Spleen (tissue), 7 donors: ENCODE results near the gene TMEM255B.
"Not testable (repeated sequence)": the region's sequence is repeated elsewhere in the genome, so short reads cannot be mapped to it uniquely, and the experiment has no call there.

Source experiments
- POLR2A ChIP-seq, 3 donors: fragments of 450-650 bp; IDR thresholded peaks; one replicate each; pipeline ENCODE4 v1.5.1; 2017; ENCODE audit warnings: antibody characterized with exemption in 3 of 3, mild to moderate bottlenecking in 1 of 3
- POLR2AphosphoS5 ChIP-seq, 3 donors: sonication (generic); formaldehyde crosslinking; IDR thresholded peaks; one replicate each; pipeline ENCODE4 v1.5.1; 2017; ENCODE audit warnings: antibody characterized with exemption in 3 of 3
- TF ChIP-seq, protein P1 (sequence below), 11 experiments: fragments of 200-600 bp in 7 of 11; fragments of 450-650 bp in 4 of 11; sonication (generic) in 4 of 11; IDR thresholded peaks in 8 of 11; conservative IDR thresholded peaks in 3 of 11; 1 replicate in 7 of 11; 2 replicates in 4 of 11; pipeline versions ENCODE4 v1.4.0 to v1.8.0; 2016 to 2021; ENCODE audit warnings: antibody characterized with exemption in 11 of 11, inconsistent platforms in 4 of 11, mild to moderate bottlenecking in 1 of 11
- donor health status: DM: no; HTN: no; CAD: no; lungs with moderate emphysema.
- donor health status: DM: no; HTN: no; CAD: no.
- donor health status: DM: no; HTN: no; CAD: no.

DNA sequence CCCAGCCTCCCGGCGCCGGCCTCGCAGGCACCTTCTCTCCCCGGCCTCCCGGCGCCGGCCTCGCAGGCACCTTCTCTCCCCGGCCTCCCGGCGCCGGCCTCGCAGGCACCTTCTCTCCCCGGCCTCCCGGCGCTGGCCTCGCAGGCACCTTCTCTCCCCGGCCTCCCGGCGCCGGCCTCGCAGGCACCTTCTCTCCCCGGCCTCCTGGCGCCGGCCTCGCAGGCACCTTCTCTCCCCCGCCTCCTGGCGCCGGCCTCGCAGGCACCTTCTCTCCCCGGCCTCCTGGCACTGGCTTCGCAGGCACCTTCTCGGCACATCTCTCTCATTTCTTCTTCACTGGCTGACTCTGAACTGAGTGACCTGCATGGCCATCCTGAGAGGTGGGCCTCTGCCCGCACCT is 67.4 kb downstream of the TMEM255B start:
- TF ChIP-seq POLR2AphosphoS5, POLR2A (IDR thresholded peaks at IDR 0.05): not testable (repeated sequence)
- TF ChIP-seq, protein P1, sequence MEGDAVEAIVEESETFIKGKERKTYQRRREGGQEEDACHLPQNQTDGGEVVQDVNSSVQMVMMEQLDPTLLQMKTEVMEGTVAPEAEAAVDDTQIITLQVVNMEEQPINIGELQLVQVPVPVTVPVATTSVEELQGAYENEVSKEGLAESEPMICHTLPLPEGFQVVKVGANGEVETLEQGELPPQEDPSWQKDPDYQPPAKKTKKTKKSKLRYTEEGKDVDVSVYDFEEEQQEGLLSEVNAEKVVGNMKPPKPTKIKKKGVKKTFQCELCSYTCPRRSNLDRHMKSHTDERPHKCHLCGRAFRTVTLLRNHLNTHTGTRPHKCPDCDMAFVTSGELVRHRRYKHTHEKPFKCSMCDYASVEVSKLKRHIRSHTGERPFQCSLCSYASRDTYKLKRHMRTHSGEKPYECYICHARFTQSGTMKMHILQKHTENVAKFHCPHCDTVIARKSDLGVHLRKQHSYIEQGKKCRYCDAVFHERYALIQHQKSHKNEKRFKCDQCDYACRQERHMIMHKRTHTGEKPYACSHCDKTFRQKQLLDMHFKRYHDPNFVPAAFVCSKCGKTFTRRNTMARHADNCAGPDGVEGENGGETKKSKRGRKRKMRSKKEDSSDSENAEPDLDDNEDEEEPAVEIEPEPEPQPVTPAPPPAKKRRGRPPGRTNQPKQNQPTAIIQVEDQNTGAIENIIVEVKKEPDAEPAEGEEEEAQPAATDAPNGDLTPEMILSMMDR (IDR thresholded peaks at IDR 0.05 in 8 of 11, conservative IDR thresholded peaks at IDR 0.05 in 3 of 11) = not testable (repeated sequence)
